Suprapubic skin (tissue), 4 donors: ENCODE data around the gene SNX8. TPM values are rescaled to one million over a fixed set of nuclear protein-coding genes. Genes with fewer than 3 reads are reported as not detected.
"Not testable (repeated sequence)": the region's sequence is repeated elsewhere in the genome, so short reads cannot be mapped to it uniquely, and the experiment has no call there.

ENCODE experiments used
- DNase-seq, 2 donors: peaks; one replicate each; pipeline ENCODE4 v3.0.0-alpha.2; 2019; ENCODE audit warnings: low spot score in 2 of 2
- H3K27ac ChIP-seq: fragments of 200-600 bp; sonication (generic); one replicate; pipeline ENCODE4 v1.5.1; 2019
- H3K27me3 ChIP-seq: fragments of 200-600 bp; sonication (generic); one replicate; pipeline ENCODE4 v1.5.1; 2019
- H3K36me3 ChIP-seq: fragments of 200-600 bp; sonication (generic); one replicate; pipeline ENCODE4 v1.5.1; 2019
- H3K4me1 ChIP-seq: fragments of 200-600 bp; sonication (generic); one replicate; pipeline ENCODE4 v1.5.1; 2019
- H3K4me3 ChIP-seq: fragments of 200-600 bp; sonication (generic); one replicate; pipeline ENCODE4 v1.5.1; 2019; ENCODE audit warnings: mild to moderate bottlenecking
- H3K9me3 ChIP-seq: fragments of 200-600 bp; sonication (generic); one replicate; pipeline ENCODE4 v1.5.1; 2019
- CTCF ChIP-seq, 2 donors: fragments of 200-600 bp in 1 of 2; fragments of 450-650 bp in 1 of 2; sonication (generic) in 1 of 2; IDR thresholded peaks; one replicate each; pipeline ENCODE4 v1.5.1; 2016 to 2019; ENCODE audit warnings: antibody characterized with exemption in 2 of 2, mild to moderate bottlenecking in 1 of 2, moderate library complexity in 1 of 2
- EP300 ChIP-seq: sonication (generic); formaldehyde crosslinking; IDR thresholded peaks from one replicate; pipeline ENCODE4 v1.6.1; 2017; ENCODE audit warnings: antibody characterized with exemption
- POLR2A ChIP-seq, 2 donors: fragments of 450-650 bp; IDR thresholded peaks; one replicate each; pipeline ENCODE4 v1.6.1; 2017; ENCODE audit warnings: antibody characterized with exemption in 2 of 2, mild to moderate bottlenecking in 2 of 2, moderate library complexity in 2 of 2
- POLR2AphosphoS5 ChIP-seq, 3 donors: sonication (generic); formaldehyde crosslinking; IDR thresholded peaks; one replicate each; pipeline ENCODE4 v1.6.1; 2017; ENCODE audit warnings: antibody characterized with exemption in 3 of 3
- WGBS: methylation state at CpG from one replicate; pipeline ENCODE4 v1.1.5; 2018; 5-methylcytosine and 5-hydroxymethylcytosine counted together
- total RNA-seq, 4 donors: library from RNA; depleted of rRNA; stranded (reverse); fragments of >200 nt; gene quantifications; one replicate each; pipeline ENCODE4 v1.1.0, GENCODE V29; 2016

SNX8 gene
- total RNA-seq, 4 donors from 2014 or later: 13.7 to 35.1 (median 19.3) TPM

- peak; percentile 94 to 95 for DNase-seq
- Histone ChIP-seq H3K27me3 (no peaks in the 10 kb centered on the region), H3K36me3 (no peaks in the 10 kb centered on the region), H3K4me1 (peaks cover 45% of the 10 kb centered on the region), H3K9me3 (no peaks in the 10 kb centered on the region), H3K27ac (peak overlapping the region; percentile 99), H3K4me3 (peak overlapping the region; percentile 99)
- peak in 1 of 3 donors; percentile 68 for TF ChIP-seq POLR2AphosphoS5 (IDR thresholded peaks at IDR 0.05)
- peak in 1 of 2 donors; percentile 8 for TF ChIP-seq POLR2A (IDR thresholded peaks at IDR 0.05)
- TF ChIP-seq EP300: no peak
- WGBS: 0% methylated on average over 7 of the region's 26 CpGs
Observed at GRCh38 chr7:2353936-2354185, 39.6 kb upstream of the SNX8 start.

GRCh38 chr7:2353113-2353935, 39.1 kb upstream of the SNX8 start:
- Histone ChIP-seq H3K27me3 (no peaks in the 10 kb centered on the region), H3K36me3 (no peaks in the 10 kb centered on the region), H3K4me3 (peak overlapping the region; percentile 99), H3K27ac (peak overlapping the region; percentile 99), H3K4me1 (peaks cover 40% of the 10 kb centered on the region), H3K9me3 (no peaks in the 10 kb centered on the region)
- DNase-seq: no peak
- TF ChIP-seq CTCF (IDR thresholded peaks at IDR 0.05): no peak
- TF ChIP-seq EP300: no peak
- TF ChIP-seq POLR2A (IDR thresholded peaks at IDR 0.05): no peak
- no peak for TF ChIP-seq POLR2AphosphoS5 (IDR thresholded peaks at IDR 0.05)
- 60% methylated on average over 22 of the region's 22 CpGs for WGBS

GRCh38 chr7:2350861-2351260, 36.6 kb upstream of the SNX8 start:
- H3K27ac ChIP-seq: no peak overlapping the region
- H3K27me3 ChIP-seq: no peaks in the 10 kb centered on the region
- H3K36me3 ChIP-seq: no peaks in the 10 kb centered on the region
- no peak for TF ChIP-seq POLR2AphosphoS5 (IDR thresholded peaks at IDR 0.05)
- TF ChIP-seq CTCF (IDR thresholded peaks at IDR 0.05): no peak
- no peak for TF ChIP-seq EP300
- TF ChIP-seq POLR2A (IDR thresholded peaks at IDR 0.05): no peak
- 87% methylated on average over 11 of the region's 12 CpGs for WGBS
- no peaks in the 10 kb centered on the region for H3K9me3 ChIP-seq
- DNase-seq: no peak
- peaks cover 19% of the 10 kb centered on the region for H3K4me1 ChIP-seq
- H3K4me3 ChIP-seq: no peak overlapping the region

GRCh38 chr7:2350055-2350454, 35.8 kb upstream of the SNX8 start:
- TF ChIP-seq POLR2A (IDR thresholded peaks at IDR 0.05) (no peak), POLR2AphosphoS5 (IDR thresholded peaks at IDR 0.05) (no peak), CTCF (IDR thresholded peaks at IDR 0.05) (no peak), EP300 (no peak)
- Histone ChIP-seq H3K27me3 (no peaks in the 10 kb centered on the region), H3K4me1 (peaks cover 13% of the 10 kb centered on the region), H3K36me3 (no peaks in the 10 kb centered on the region), H3K9me3 (no peaks in the 10 kb centered on the region), H3K4me3 (no peak overlapping the region), H3K27ac (no peak overlapping the region)
- DNase-seq: no peak
- 89% methylated on average over 9 of the region's 9 CpGs for WGBS

- not testable (repeated sequence) for H3K4me1 ChIP-seq, H3K9me3 ChIP-seq, DNase-seq, H3K4me3 ChIP-seq, H3K27me3 ChIP-seq, H3K36me3 ChIP-seq, H3K27ac ChIP-seq
- 73% methylated on average over 15 of the region's 15 CpGs for WGBS
Observed at GRCh38 chr7:2347351-2348063, 33.3 kb upstream of the SNX8 start.

- DNase-seq: no peak
- 92% methylated on average over 20 of the region's 20 CpGs for WGBS
- H3K27me3 ChIP-seq: no peaks in the 10 kb centered on the region
- H3K36me3 ChIP-seq: no peaks in the 10 kb centered on the region
- no peak overlapping the region for H3K27ac ChIP-seq
- H3K9me3 ChIP-seq: no peaks in the 10 kb centered on the region
- H3K4me3 ChIP-seq: no peak overlapping the region
- TF ChIP-seq POLR2A (IDR thresholded peaks at IDR 0.05): no peak
- TF ChIP-seq POLR2AphosphoS5 (IDR thresholded peaks at IDR 0.05): no peak
- no peak for TF ChIP-seq EP300
- TF ChIP-seq CTCF (IDR thresholded peaks at IDR 0.05): no peak
- H3K4me1 ChIP-seq: no peaks in the 10 kb centered on the region
Observed at GRCh38 chr7:2336626-2337299, 22.5 kb upstream of the SNX8 start.

- not testable (repeated sequence) for H3K4me1 ChIP-seq, H3K4me3 ChIP-seq, DNase-seq, H3K27ac ChIP-seq, H3K27me3 ChIP-seq, H3K9me3 ChIP-seq, H3K36me3 ChIP-seq
- 89% methylated on average over 4 of the region's 4 CpGs for WGBS
Observed at GRCh38 chr7:2332606-2333231, 18.5 kb upstream of the SNX8 start.
